ENCODE results near the gene CCDC167. TPM values are rescaled to one million over a fixed set of nuclear protein-coding genes. Genes with fewer than 3 reads are reported as not detected.

The CCDC167 gene
- total and polyA plus RNA-seq, 10 of the 15 experiments (the other 5 are each of a cell fraction or from before 2014, with no cell fraction given): 74.9 to 380 (median 137) TPM

GRCh38 chr6:37517411-37517812, 17.7 kb upstream of the CCDC167 start (continued):
- TF ChIP-seq TCF7 (IDR thresholded peaks at IDR 0.05; ENCODE audit: borderline replicate concordance) (no peak), SRF (IDR thresholded peaks at IDR 0.05; ENCODE audit: low read depth in 2 of 2, low read length in 2 of 2) (no peak), HDAC2 (IDR thresholded peaks at IDR 0.05) (no peak), MAX (IDR thresholded peaks at IDR 0.05; ENCODE audit: low read depth, low read length) (no peak; the same call in 1 of the 2 replicates)

- WGBS (ENCODE audit: insufficient coverage, insufficient replicate concordance, low lambda C conversion rate, missing lambda C conversion rate): under 1% methylated on average over 16 of the region's 16 CpGs
- H3K36me3 ChIP-seq (ENCODE audit: control insufficient read depth in 2 of 2, insufficient read depth in 2 of 2, low read length in 1 of 2): no peaks in the 10 kb centered on the region
- ChIA-PET POLR2A (interaction anchor here (0.6 to 2.8 kb wide), 10 partner anchors 8 to 49 kb away, joined by 3 to 31 read pairs (median 6); no protein-coding TSS in a partner anchor), CTCF (interaction anchor here (0.6 to 4.5 kb wide), 16 partner anchors 9 to 175 kb away, joined by 3 to 25 read pairs (median 4); no protein-coding TSS in a partner anchor), RAD21 (ENCODE audit: unreplicated experiment) (interaction anchor here (1.1 to 4.0 kb wide), 14 partner anchors 9 to 164 kb away, joined by 3 to 20 read pairs (median 10); partner anchors contain the start of gene CCDC167), SMC1A (ENCODE audit: uncharacterized antibody, unreplicated experiment) (interaction anchor here (0.8 to 4.8 kb wide), 15 partner anchors 9 to 48 kb away, joined by 3 to 31 read pairs (median 8); partner anchors contain the start of gene CCDC167)
- ATAC-seq: peak; percentile 4
- peak overlapping the region; percentile 51 for H3K27ac ChIP-seq (ENCODE audit: control insufficient read depth, insufficient read depth)
- intact Hi-C loops (cut with micrococcal nuclease; ENCODE audit: unreplicated experiment) (no loop called here), in situ Hi-C loops (cut with MboI) (no loop called here)
- peak overlapping the region; percentile 68; the same call in 1 of the 2 replicates for H2AFZ ChIP-seq (ENCODE audit: control insufficient read depth, low read depth, low read length)
- 0 out of 2 replicates have a peak overlapping the region, but pooled peaks have one; percentile 10 for H3K4me3 ChIP-seq
- TF ChIP-seq CTCF (IDR thresholded peaks at IDR 0.05 in 2 of 3, conservative IDR thresholded peaks at IDR 0.05 in 1 of 3; ENCODE audit: control insufficient read depth in 2 of 3, extremely low read depth in 1 of 3, insufficient read depth in 1 of 3, low read depth in 3 of 3, low read length in 3 of 3) (no peak), BCL3 (IDR thresholded peaks at IDR 0.05; ENCODE audit: borderline replicate concordance, insufficient read depth, low read depth, low read length, poor library complexity, severe bottlenecking) (no peak), DPF2 (IDR thresholded peaks at IDR 0.05) (0 out of 2 replicates have a peak, but pooled peaks have one; percentile 18), KLF5 (IDR thresholded peaks at IDR 0.05; ENCODE audit: partially characterized antibody) (no peak)
- no peaks in the 10 kb centered on the region; the same call in 2 of the 3 replicates for H3K9me3 ChIP-seq (replicated peaks; ENCODE audit: control insufficient read depth, insufficient read depth, low read length)
- no peaks in the 10 kb centered on the region for H3K27me3 ChIP-seq (replicated peaks in 1 of 2; ENCODE audit: control insufficient read depth in 2 of 2, insufficient read depth in 2 of 2, low read length in 1 of 2)
- no peak overlapping the region for H3K9ac ChIP-seq (ENCODE audit: control insufficient read depth, insufficient read depth, low read length)
- DNase-seq (ENCODE audit: low read depth, low spot score): no peak
- H3K4me1 ChIP-seq (ENCODE audit: control insufficient read depth, insufficient read depth, low read length): peaks cover 39% of the 10 kb centered on the region
- no TSS peak for BruUV-seq (replicated peaks)
- H4K20me1 ChIP-seq (ENCODE audit: control insufficient read depth, insufficient read depth): no peaks in the 10 kb centered on the region
- peak overlapping the region; percentile 82 for H3K4me2 ChIP-seq (ENCODE audit: control insufficient read depth, insufficient read depth)
- no peak for FAIRE-seq
- no peaks in the 10 kb centered on the region for H3K79me2 ChIP-seq (ENCODE audit: control insufficient read depth, insufficient read depth, low read length)
Measured at GRCh38 chr6:37516920-37517405, 17.3 kb upstream of the CCDC167 start.
